GM13976 (cell line): Measurements from ENCODE around the gene SMIM24.

ENCODE experiments used
- DNase-seq: peaks from one replicate; pipeline ENCODE4 v3.0.0; 2012; ENCODE audit warnings: low spot score
- CTCF ChIP-seq: IDR thresholded peaks from 2 replicates; pipeline ENCODE4 v1.5.1; 2012; ENCODE audit warnings: borderline replicate concordance, mild to moderate bottlenecking; ENCODE audit not compliant: insufficient read depth; ENCODE audit errors: extremely low read depth, missing control alignments, control extremely low read depth
- in situ Hi-C: fragments of 300-500 bp; cut with MboI; formaldehyde crosslinking; loops from one replicate; pipeline ENCODE4 v1.12.0; 2022; ENCODE audit warnings: low sequenced_read_pairs, mixed read lengths, inconsistent platforms; ENCODE audit not compliant: unreplicated experiment

Gene SMIM24

GRCh38 chr19:3496392-3497273 lies 16.3 kb upstream of the SMIM24 start:
- no peak for TF ChIP-seq CTCF
- in situ Hi-C loops: no loop called here
- no peak for DNase-seq

GRCh38 chr19:3494559-3494958 lies 14.2 kb upstream of the SMIM24 start:
- TF ChIP-seq CTCF: no peak
- in situ Hi-C loops: no loop called here
- DNase-seq: no peak

- TF ChIP-seq CTCF: no peak
- DNase-seq: peak; percentile 65
- in situ Hi-C loops: no loop called here
Measured at GRCh38 chr19:3494051-3494450, 13.7 kb upstream of the SMIM24 start.

GRCh38 chr19:3493651-3494050 lies 13.3 kb upstream of the SMIM24 start:
- no peak for TF ChIP-seq CTCF
- in situ Hi-C loops: no loop called here
- DNase-seq: no peak

GRCh38 chr19:3492919-3493318 lies 12.6 kb upstream of the SMIM24 start:
- TF ChIP-seq CTCF: no peak
- no peak for DNase-seq
- in situ Hi-C loops: no loop called here

- no peak for TF ChIP-seq CTCF
- in situ Hi-C loops: no loop called here
- DNase-seq: no peak
Measured at GRCh38 chr19:3492131-3492839, 12.0 kb upstream of the SMIM24 start.
